Smooth muscle cell (in vitro differentiated cells): ENCODE measurements around the gene NCAM2. TPM values are rescaled to one million over a fixed set of nuclear protein-coding genes. Genes with fewer than 3 reads are reported as not detected.

ENCODE experiments used
- DNase-seq: peaks from one replicate; lab custom pipeline; 2025; ENCODE audit not compliant: unreplicated experiment; lab: John Stamatoyannopoulos, UW
- H2AFZ ChIP-seq: fragments of 200-600 bp; sonication (generic); 2 replicates; pipeline ENCODE4 v1.6.0; 2016; ENCODE audit warnings: antibody characterized with exemption, low read depth, mild to moderate bottlenecking
- H3F3A ChIP-seq: fragments of 200-600 bp; sonication (generic); 2 replicates; pipeline ENCODE4 v1.6.0; 2017; ENCODE audit warnings: antibody characterized with exemption, low read depth
- H3K27ac ChIP-seq: fragments of 200-600 bp; sonication (generic); 2 replicates; pipeline ENCODE4 v1.5.1; 2016; ENCODE audit warnings: low read depth, mild to moderate bottlenecking
- H3K27me3 ChIP-seq: fragments of 200-600 bp; sonication (generic); 2 replicates; pipeline ENCODE4 v1.6.1; 2016; ENCODE audit warnings: low read depth, mild to moderate bottlenecking
- H3K36me3 ChIP-seq: fragments of 200-600 bp; sonication (generic); 2 replicates; pipeline ENCODE4 v1.5.1; 2016; ENCODE audit warnings: low read depth
- H3K4me1 ChIP-seq: fragments of 200-600 bp; sonication (generic); 2 replicates; pipeline ENCODE4 v1.5.1; 2016; ENCODE audit warnings: low read depth
- H3K4me2 ChIP-seq: fragments of 200-600 bp; sonication (generic); 2 replicates; pipeline ENCODE4 v1.6.0; 2016; ENCODE audit warnings: mild to moderate bottlenecking
- H3K4me3 ChIP-seq: fragments of 200-600 bp; sonication (generic); 2 replicates; pipeline ENCODE4 v1.5.1; 2016; ENCODE audit warnings: mild to moderate bottlenecking
- H3K79me2 ChIP-seq: fragments of 200-600 bp; sonication (generic); 2 replicates; pipeline ENCODE4 v1.6.0; 2016; ENCODE audit warnings: low read depth, mild to moderate bottlenecking
- H3K9ac ChIP-seq: fragments of 200-600 bp; sonication (generic); 2 replicates; pipeline ENCODE4 v1.6.0; 2016; ENCODE audit warnings: low read depth
- H3K9me3 ChIP-seq: fragments of 200-600 bp; sonication (generic); replicated peaks from 2 replicates; pipeline ENCODE4 v1.5.1; 2016; ENCODE audit warnings: low read depth
- H4K20me1 ChIP-seq: fragments of 200-600 bp; sonication (generic); 2 replicates; pipeline ENCODE4 v1.6.0; 2016; ENCODE audit warnings: low read depth
- WGBS: methylation state at CpG from one replicate; pipeline ENCODE4 v1.1.7; 2016; ENCODE audit warnings: low lambda C conversion rate; 5-methylcytosine and 5-hydroxymethylcytosine counted together
- polyA plus RNA-seq: library from polyadenylated mRNA; unstranded; fragments of >200 nt; fragmentation: Nextera tagmentation; extraction: Ambion mirVana; gene quantifications from 2 replicates; pipeline ENCODE4 v1.2.1, GENCODE V29; 2016
- total RNA-seq: library from RNA; depleted of rRNA; stranded (reverse); fragments of >200 nt; gene quantifications from 2 replicates; pipeline ENCODE4 v1.2.3, GENCODE V29; 2014
- TF ChIP-seq, protein P1 (sequence below): fragments of 200-600 bp; sonication (generic); IDR thresholded peaks from 2 replicates; pipeline ENCODE4 v1.5.1; 2017; ENCODE audit warnings: borderline replicate concordance, mild to moderate bottlenecking, antibody characterized with exemption; ENCODE audit not compliant: insufficient read depth, poor library complexity, severe bottlenecking

NCAM2 gene
- total and polyA plus RNA-seq, 2 experiments from 2014 or later, result 0.49 to 0.77 TPM

DNA sequence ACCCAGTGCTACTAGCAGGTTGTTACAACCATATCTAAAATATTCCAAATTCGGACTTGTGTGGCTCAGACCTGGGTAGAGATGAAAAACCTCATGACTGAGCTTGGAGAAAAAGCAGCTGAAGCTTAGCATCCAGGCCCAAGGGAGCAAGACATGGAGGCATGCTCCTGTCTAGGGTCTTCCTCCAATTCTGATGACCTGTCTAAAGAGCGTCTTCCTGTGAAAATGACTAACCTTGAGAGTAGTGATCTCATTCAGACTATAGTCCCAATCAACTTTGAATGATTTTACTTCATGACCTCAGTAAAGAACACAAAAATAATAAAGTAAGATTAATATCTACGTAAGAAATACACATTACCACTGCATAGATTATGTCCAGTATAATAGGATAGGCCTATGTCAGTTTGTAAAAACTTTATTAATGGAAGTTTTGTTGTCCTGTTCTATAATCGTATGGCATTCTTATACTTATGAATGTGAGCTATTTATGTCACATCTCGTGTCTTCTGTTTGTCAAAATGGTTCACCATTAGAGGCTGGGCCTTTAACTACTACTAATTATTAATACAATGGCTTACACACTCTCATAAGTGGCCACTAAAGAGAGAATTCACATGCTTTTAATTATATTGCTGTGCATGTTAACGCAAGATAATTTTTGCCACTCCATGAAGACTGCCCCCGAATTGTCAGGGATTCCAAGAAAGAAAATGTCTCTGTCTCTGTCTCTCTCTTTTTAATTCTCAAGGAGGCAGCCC, 201.3 kb downstream of the NCAM2 start:
- DNase-seq, result no peak
- no peaks in the 10 kb centered on the region for H3K36me3 ChIP-seq
- H3K9ac ChIP-seq, result peak overlapping the region; percentile 43
- H3K4me2 ChIP-seq, result peak overlapping the region; percentile 81
- no peaks in the 10 kb centered on the region for H3K4me1 ChIP-seq
- TF ChIP-seq, protein P1, sequence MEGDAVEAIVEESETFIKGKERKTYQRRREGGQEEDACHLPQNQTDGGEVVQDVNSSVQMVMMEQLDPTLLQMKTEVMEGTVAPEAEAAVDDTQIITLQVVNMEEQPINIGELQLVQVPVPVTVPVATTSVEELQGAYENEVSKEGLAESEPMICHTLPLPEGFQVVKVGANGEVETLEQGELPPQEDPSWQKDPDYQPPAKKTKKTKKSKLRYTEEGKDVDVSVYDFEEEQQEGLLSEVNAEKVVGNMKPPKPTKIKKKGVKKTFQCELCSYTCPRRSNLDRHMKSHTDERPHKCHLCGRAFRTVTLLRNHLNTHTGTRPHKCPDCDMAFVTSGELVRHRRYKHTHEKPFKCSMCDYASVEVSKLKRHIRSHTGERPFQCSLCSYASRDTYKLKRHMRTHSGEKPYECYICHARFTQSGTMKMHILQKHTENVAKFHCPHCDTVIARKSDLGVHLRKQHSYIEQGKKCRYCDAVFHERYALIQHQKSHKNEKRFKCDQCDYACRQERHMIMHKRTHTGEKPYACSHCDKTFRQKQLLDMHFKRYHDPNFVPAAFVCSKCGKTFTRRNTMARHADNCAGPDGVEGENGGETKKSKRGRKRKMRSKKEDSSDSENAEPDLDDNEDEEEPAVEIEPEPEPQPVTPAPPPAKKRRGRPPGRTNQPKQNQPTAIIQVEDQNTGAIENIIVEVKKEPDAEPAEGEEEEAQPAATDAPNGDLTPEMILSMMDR, result no peak
- 90% methylated on average over 7 of the region's 7 CpGs for WGBS
- peak overlapping the region; percentile 63 for H2AFZ ChIP-seq
- H3K9me3 ChIP-seq, result no peaks in the 10 kb centered on the region
- no peaks in the 10 kb centered on the region for H3K79me2 ChIP-seq
- H3F3A ChIP-seq, result no peaks in the 10 kb centered on the region
- peak overlapping the region; percentile 86 for H3K27ac ChIP-seq
- H3K4me3 ChIP-seq, result no peak overlapping the region
- H4K20me1 ChIP-seq, result no peaks in the 10 kb centered on the region
- no peaks in the 10 kb centered on the region for H3K27me3 ChIP-seq

DNA sequence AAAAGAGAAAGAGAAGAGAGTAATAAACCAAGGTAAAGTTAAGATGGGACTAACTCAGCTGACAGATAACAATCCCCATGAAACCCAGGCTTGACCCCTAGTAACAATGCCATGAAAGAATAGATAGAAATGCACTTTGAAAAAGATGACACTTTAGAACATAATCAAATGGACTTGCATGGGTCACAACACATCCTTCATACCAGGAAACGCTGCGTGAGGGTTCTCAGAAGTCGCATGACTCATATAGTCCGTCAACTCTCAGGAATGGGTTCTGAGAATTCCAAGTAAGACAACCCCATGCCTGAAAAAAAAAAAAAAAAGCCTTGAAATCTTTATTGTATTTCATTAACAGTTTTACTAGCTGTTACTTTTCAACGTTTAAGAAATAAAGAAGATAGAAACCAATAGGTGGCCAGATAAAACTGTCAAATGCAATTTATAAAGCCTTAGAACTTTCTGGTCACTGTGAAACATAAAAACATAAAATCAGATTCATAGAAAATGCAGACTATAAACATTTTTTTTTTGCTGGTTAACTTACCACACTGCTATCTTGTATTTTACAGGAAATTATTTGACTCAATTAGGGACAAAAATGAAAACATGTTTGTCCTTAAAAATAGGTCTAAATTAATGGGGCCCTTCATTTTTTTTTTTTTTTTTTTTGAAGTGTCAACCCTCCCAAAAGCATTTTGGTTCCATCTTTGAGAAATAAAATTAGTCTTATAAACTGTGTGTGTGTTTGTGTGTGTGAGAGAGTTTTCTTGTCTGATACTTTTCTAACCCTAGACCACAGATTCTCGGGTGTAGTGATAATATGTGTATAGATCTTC, 202.1 kb downstream of the NCAM2 start:
- no peak for DNase-seq
- Histone ChIP-seq H3K4me1 (no peaks in the 10 kb centered on the region), H3K27ac (peak overlapping the region; percentile 86), H3F3A (no peaks in the 10 kb centered on the region), H2AFZ (peak overlapping the region; percentile 63), H3K4me3 (no peak overlapping the region), H3K36me3 (no peaks in the 10 kb centered on the region), H3K79me2 (no peaks in the 10 kb centered on the region), H3K9ac (peak overlapping the region; percentile 43), H3K9me3 (no peaks in the 10 kb centered on the region), H3K27me3 (no peaks in the 10 kb centered on the region), H3K4me2 (peak overlapping the region; percentile 81), H4K20me1 (no peaks in the 10 kb centered on the region)
- WGBS, result 20% methylated on average over 6 of the region's 6 CpGs
- TF ChIP-seq, protein P1, result no peak

DNA sequence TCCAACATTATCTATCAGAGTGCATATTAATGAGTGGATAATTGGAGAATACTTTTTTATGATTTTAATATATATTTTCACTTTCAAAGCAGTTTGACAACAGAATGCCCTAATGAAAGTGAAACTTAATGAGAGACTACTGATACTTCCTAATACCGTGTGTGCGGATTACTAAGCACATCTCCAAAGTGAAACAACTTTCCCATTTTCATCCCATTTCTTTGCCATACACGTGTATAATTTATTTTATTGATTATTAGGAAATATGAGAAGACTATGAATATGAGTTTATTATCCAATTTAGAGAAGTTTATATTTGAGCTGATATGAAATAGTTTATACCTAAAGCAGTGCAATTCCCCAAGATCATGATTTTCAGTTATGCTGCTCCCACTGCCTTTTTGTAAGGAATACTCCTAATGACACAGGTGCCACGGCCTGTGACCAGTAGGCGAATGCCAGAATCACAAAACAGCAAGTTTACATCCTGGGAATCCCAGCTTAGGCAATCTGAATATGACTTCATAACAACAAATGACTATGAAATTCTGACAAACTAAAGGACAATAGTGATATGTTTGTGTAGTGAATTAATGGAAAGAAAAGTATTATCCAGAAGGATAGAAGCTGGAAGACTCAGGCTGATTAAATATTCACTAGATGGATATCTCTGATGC, 202.9 kb downstream of the NCAM2 start:
- 73% methylated on average over 5 of the region's 5 CpGs for WGBS
- no peak for DNase-seq

More for the DNA sequence above, 202.9 kb downstream of the NCAM2 start:
- Histone ChIP-seq H3K4me2 (peak overlapping the region; percentile 81), H3K4me3 (no peak overlapping the region), H3K9ac (peak overlapping the region; percentile 15), H3K27ac (peak overlapping the region; percentile 86), H3K9me3 (no peaks in the 10 kb centered on the region), H2AFZ (peak overlapping the region; percentile 63), H3K27me3 (no peaks in the 10 kb centered on the region), H3K4me1 (no peaks in the 10 kb centered on the region), H4K20me1 (no peaks in the 10 kb centered on the region), H3K36me3 (no peaks in the 10 kb centered on the region), H3F3A (no peaks in the 10 kb centered on the region), H3K79me2 (no peaks in the 10 kb centered on the region)
- TF ChIP-seq, protein P1, result no peak
